Femur (tissue), 1 donor: ENCODE data around the gene TMEM63C.
"Not testable (repeated sequence)": the region's sequence is repeated elsewhere in the genome, so short reads cannot be mapped to it uniquely, and the experiment has no call there.

Source experiments
- DNase-seq: peaks from one replicate; pipeline ENCODE4 v3.0.0-alpha.2; 2017

The TMEM63C gene

GRCh38 chr14:77260631-77261030 lies 79.0 kb downstream of the TMEM63C start:
- no peak for DNase-seq

GRCh38 chr14:77264466-77265186 lies 83.0 kb downstream of the TMEM63C start:
- no peak for DNase-seq

- no peak for DNase-seq
Measured at GRCh38 chr14:77265187-77265515, 83.6 kb downstream of the TMEM63C start.

GRCh38 chr14:77265561-77266335 lies 84.2 kb downstream of the TMEM63C start:
- no peak for DNase-seq

- no peak for DNase-seq
Measured at GRCh38 chr14:77266336-77266735, 84.7 kb downstream of the TMEM63C start.

- DNase-seq, result no peak
Measured at GRCh38 chr14:77267937-77268699, 86.5 kb downstream of the TMEM63C start.

- DNase-seq, result no peak
Measured at GRCh38 chr14:77268989-77269600, 87.5 kb downstream of the TMEM63C start.

- no peak for DNase-seq
Measured at GRCh38 chr14:77270361-77271112, 88.9 kb downstream of the TMEM63C start.

- DNase-seq, result no peak
Measured at GRCh38 chr14:77271113-77271710, 89.6 kb downstream of the TMEM63C start, which contains the start of gene NGB. Gene NGB, minus strand, starts transcription at chr14:77271206. Its CDS starts 269 bp downstream, at chr14:77270937.

GRCh38 chr14:77272261-77272660 lies 90.7 kb downstream of the TMEM63C start:
- DNase-seq, result no peak

GRCh38 chr14:77273796-77274195 lies 92.2 kb downstream of the TMEM63C start:
- no peak for DNase-seq

- DNase-seq, result no peak
Measured at GRCh38 chr14:77275041-77275580, 93.5 kb downstream of the TMEM63C start.

GRCh38 chr14:77275601-77276017 lies 94.0 kb downstream of the TMEM63C start:
- no peak for DNase-seq

- no peak for DNase-seq
Measured at GRCh38 chr14:77276295-77276935, 94.8 kb downstream of the TMEM63C start.

GRCh38 chr14:77276959-77277358 lies 95.4 kb downstream of the TMEM63C start:
- DNase-seq, result no peak

GRCh38 chr14:77278461-77279230 lies 97.0 kb downstream of the TMEM63C start:
- DNase-seq, result no peak

GRCh38 chr14:77279719-77280118 lies 98.1 kb downstream of the TMEM63C start:
- DNase-seq, result no peak

GRCh38 chr14:77280921-77281320 lies 99.3 kb downstream of the TMEM63C start:
- not testable (repeated sequence) for DNase-seq

- DNase-seq, result no peak
Measured at GRCh38 chr14:77281852-77282410, 100.3 kb downstream of the TMEM63C start.

- no peak for DNase-seq
Measured at GRCh38 chr14:77284066-77284465, 102.5 kb downstream of the TMEM63C start.
